CD8-positive, alpha-beta memory T cell (primary cell): Measurements from ENCODE around the gene KLC1. TPM values are rescaled to one million over a fixed set of nuclear protein-coding genes. Genes with fewer than 3 reads are reported as not detected.

Source experiments
- CTCF ChIA-PET: fragments of 350-600 bp; sonication (Branson Sonifier 250); formaldehyde crosslinking; loops from one replicate; lab custom pipeline; 2021; ENCODE audit warnings: antibody characterized with exemption; lab: Charles Lee
- POLR2A ChIA-PET: fragments of 350-600 bp; sonication (Branson Sonifier 250); formaldehyde crosslinking; loops from one replicate; lab custom pipeline; 2021; ENCODE audit warnings: antibody characterized with exemption; lab: Charles Lee
- DNase-seq, 5 donors: peaks; one replicate each; pipeline versions ENCODE4 v3.0.0 to v3.0.0-alpha.2; 2020 to 2022; ENCODE audit warnings: mixed read lengths in 1 of 5
- H3K27ac ChIP-seq: one replicate; pipeline ENCODE4 v1.7.0; 2013; ENCODE audit warnings: low read depth, mild to moderate bottlenecking, low read length, moderate library complexity
- H3K27me3 ChIP-seq: 2 replicates; pipeline ENCODE4 v1.7.0; 2013; ENCODE audit warnings: low read length, mild to moderate bottlenecking; ENCODE audit not compliant: insufficient read depth, poor library complexity, severe bottlenecking
- H3K36me3 ChIP-seq: 2 replicates; pipeline ENCODE4 v1.7.0; 2013; ENCODE audit warnings: mild to moderate bottlenecking, low read length, moderate library complexity; ENCODE audit not compliant: insufficient read depth
- H3K4me1 ChIP-seq: 2 replicates; pipeline ENCODE4 v1.7.0; 2013; ENCODE audit warnings: mild to moderate bottlenecking, low read length, moderate library complexity; ENCODE audit not compliant: insufficient read depth
- H3K4me3 ChIP-seq: 2 replicates; pipeline ENCODE4 v1.7.0; 2013; ENCODE audit warnings: mild to moderate bottlenecking, low read length
- H3K9me3 ChIP-seq: 2 replicates; pipeline ENCODE4 v1.7.0; 2013; ENCODE audit warnings: mild to moderate bottlenecking, low read length
- H3K27ac Mint-ChIP-seq, 8 donors: one replicate each; pipeline ENCODE4 v1.8.0; 2020 to 2021; ENCODE audit warnings: mixed read lengths in 8 of 8, mild to moderate bottlenecking in 6 of 8, inconsistent platforms in 3 of 8, moderate library complexity in 3 of 8
- H3K27me3 Mint-ChIP-seq, 2 donors: one replicate each; pipeline ENCODE4 v1.8.0; 2020 to 2021; ENCODE audit warnings: mixed read lengths in 2 of 2, mild to moderate bottlenecking in 1 of 2, moderate library complexity in 1 of 2
- H3K36me3 Mint-ChIP-seq, 3 donors: one replicate each; pipeline ENCODE4 v1.8.0; 2020 to 2021; ENCODE audit warnings: mixed read lengths in 3 of 3, inconsistent platforms in 1 of 3, mild to moderate bottlenecking in 1 of 3
- H3K4me1 Mint-ChIP-seq, 3 donors: one replicate each; pipeline ENCODE4 v1.8.0; 2020 to 2021; ENCODE audit warnings: mixed read lengths in 3 of 3, inconsistent platforms in 1 of 3, mild to moderate bottlenecking in 1 of 3
- H3K4me3 Mint-ChIP-seq, 7 donors: one replicate each; pipeline ENCODE4 v1.8.0; 2020 to 2021; ENCODE audit warnings: mixed read lengths in 7 of 7, mild to moderate bottlenecking in 6 of 7, moderate library complexity in 4 of 7, inconsistent platforms in 2 of 7
- H3K9me3 Mint-ChIP-seq, 5 donors: one replicate each; pipeline ENCODE4 v1.8.0; 2020 to 2022; ENCODE audit warnings: mixed read lengths in 5 of 5, mild to moderate bottlenecking in 3 of 5, moderate library complexity in 2 of 5, inconsistent platforms in 1 of 5
- polyA plus RNA-seq: library from polyadenylated mRNA; unstranded; fragments of 300-500 nt; fragmentation: Illumina TruSeq; gene quantifications from one replicate; pipeline ENCODE4 v1.2.3, GENCODE V29; 2021
- total RNA-seq, 2 experiments: library from RNA; stranded (reverse); gene quantifications; one replicate each; pipeline ENCODE4 v1.2.3, GENCODE V29; 2021

KLC1 gene
- total and polyA plus RNA-seq, 3 experiments from 2014 or later = 92.0 to 143 (median 141) TPM

DNA sequence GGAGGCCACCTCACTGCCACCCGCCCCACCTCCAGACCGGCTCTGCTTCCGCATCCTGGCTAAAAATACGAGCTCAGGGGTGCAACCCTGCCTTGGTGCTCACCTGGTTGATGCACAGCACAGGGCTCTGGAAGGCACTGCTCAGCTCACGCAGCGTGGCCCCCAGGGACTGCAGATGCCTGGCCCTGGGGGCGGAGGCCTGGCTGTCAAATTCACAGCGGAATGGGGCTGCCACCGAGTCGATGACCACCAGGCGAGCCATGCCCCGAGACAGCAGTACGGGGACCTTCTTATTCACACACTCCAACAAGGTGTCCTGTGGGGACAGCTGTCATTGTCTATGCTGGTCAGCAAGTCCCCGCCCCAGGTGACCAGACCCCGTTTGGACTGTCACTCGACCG is 70.2 kb downstream of the KLC1 start:
- ChIA-PET POLR2A (no interaction called here), CTCF (no interaction called here)
- peaks cover 3 to 9% (median 5%) of the 10 kb centered on the region in 3 donors for H3K4me1 Mint-ChIP-seq

DNA sequence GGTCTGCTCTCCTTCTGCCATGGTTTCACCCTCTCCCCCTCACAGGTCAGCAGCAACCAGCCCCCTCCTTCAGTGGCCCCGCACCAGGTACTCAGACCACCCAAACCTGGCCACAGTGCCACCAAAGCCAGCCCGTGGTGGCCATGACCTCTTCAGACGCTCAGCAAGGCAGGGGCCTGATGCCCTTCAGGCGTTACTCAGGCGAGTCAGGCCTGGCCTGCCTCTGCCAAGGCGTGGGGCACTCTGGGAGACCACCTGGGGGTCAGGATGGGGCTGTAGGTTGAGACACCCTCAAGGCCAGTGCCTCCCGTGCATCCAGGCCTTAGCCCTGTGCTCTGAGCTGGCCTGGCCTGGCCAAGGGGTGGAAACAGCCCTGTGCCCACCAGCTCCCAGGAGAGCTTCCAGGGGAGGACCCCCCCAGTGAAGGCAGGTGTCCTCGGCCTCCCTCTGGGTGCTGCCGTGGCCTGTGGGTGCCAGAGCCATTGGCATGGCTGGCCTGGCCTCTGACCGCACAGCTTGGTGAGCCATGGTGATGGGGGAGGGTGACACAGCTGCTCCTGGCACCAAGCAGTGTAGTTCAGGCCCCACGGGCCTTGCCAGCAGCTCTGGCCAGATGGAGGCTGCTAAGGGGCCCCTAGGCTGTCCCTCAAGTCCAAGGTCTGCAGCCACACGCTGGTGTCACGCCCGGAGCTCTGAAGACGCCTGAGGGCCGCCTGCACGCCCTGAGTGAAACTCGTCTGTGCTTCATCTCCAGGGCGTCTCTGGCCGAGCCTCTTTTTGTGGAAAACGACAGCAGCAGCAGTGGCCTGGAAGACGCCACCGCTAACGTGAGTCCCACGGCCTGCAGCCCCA is 71.1 kb downstream of the KLC1 start:
- H3K27me3 ChIP-seq = no peaks in the 10 kb centered on the region
- Mint-ChIP-seq H3K9me3 (no peaks in the 10 kb centered on the region), H3K4me3 (no peak overlapping the region), H3K27me3 (no peaks in the 10 kb centered on the region), H3K27ac (peak overlapping the region in 4 of 8 donors; percentile 17 to 76 (median 45)), H3K4me1 (peaks cover 3 to 9% (median 5%) of the 10 kb centered on the region in 3 donors), H3K36me3 (peaks cover 0 to 63% (median 0%) of the 10 kb centered on the region in 3 donors)
- peaks cover 4% of the 10 kb centered on the region for H3K36me3 ChIP-seq
- H3K4me3 ChIP-seq = no peak overlapping the region
- POLR2A ChIA-PET = no interaction called here
- no peak for DNase-seq
- CTCF ChIA-PET = no interaction called here
- H3K9me3 ChIP-seq = no peaks in the 10 kb centered on the region
- H3K27ac ChIP-seq = no peak overlapping the region
- no peaks in the 10 kb centered on the region for H3K4me1 ChIP-seq

More for the DNA sequence above, 70.2 kb downstream of the KLC1 start:
- peak overlapping the region in 2 of 8 donors; percentile 61 to 76 for H3K27ac Mint-ChIP-seq
- peaks cover 10% of the 10 kb centered on the region for H3K36me3 ChIP-seq
- no peak overlapping the region for H3K4me3 ChIP-seq
- H3K27ac ChIP-seq = no peak overlapping the region
- H3K4me3 Mint-ChIP-seq = no peak overlapping the region
- peaks cover 0 to 68% (median 0%) of the 10 kb centered on the region in 3 donors for H3K36me3 Mint-ChIP-seq
- no peak for DNase-seq
- no peaks in the 10 kb centered on the region for H3K4me1 ChIP-seq
- no peaks in the 10 kb centered on the region for H3K9me3 ChIP-seq
- H3K27me3 ChIP-seq = no peaks in the 10 kb centered on the region
- H3K9me3 Mint-ChIP-seq = no peaks in the 10 kb centered on the region
- no peaks in the 10 kb centered on the region for H3K27me3 Mint-ChIP-seq

DNA sequence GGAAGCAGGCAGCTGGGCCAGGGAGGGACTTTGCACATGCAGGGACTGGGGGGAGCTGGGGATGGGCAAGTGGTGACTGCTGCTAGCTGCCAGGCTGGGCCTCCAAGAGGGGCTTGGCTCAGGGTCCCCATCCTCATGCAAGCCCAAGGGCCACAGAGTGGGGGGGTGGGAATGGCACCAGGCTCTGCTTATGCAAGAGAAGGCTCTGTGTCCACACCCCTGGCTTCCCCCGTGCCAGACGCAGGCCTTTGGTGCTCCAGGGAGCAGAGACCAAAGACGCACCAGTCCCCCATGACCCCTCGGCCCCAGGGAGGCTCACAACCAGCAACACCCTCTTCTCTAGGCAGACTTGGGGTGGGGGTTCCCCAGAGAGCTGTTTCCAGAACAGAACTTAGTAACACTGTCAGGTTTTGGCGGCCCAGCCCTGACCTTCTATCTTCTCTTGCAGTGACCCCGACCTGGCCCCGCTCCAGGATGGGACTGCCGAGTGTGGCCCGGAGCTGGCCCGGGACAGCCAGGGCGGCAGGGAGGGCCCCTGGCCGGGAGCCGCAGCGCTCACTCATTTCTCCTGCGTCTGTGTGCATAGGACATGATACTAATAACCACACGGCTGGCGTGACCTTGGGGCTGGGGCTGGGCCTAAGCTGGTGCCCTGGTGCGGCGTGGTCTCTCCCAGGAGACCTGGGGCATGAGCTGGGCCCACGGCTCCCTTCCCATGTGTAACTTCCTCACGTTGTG is 71.9 kb downstream of the KLC1 start:
- Mint-ChIP-seq H3K4me1 (peaks cover 3 to 9% (median 3%) of the 10 kb centered on the region in 3 donors), H3K27ac (peak overlapping the region in 1 of 8 donors; percentile 70), H3K4me3 (no peak overlapping the region), H3K27me3 (peaks cover 0 to 2% of the 10 kb centered on the region in 2 donors), H3K36me3 (peaks cover 0 to 62% (median 0%) of the 10 kb centered on the region in 3 donors), H3K9me3 (no peaks in the 10 kb centered on the region)
- ChIA-PET POLR2A (no interaction called here), CTCF (no interaction called here)
- Histone ChIP-seq H3K4me1 (no peaks in the 10 kb centered on the region), H3K36me3 (peaks cover 4% of the 10 kb centered on the region), H3K27me3 (no peaks in the 10 kb centered on the region), H3K4me3 (no peak overlapping the region), H3K9me3 (no peaks in the 10 kb centered on the region), H3K27ac (no peak overlapping the region)
- DNase-seq = peak in 1 of 5 donors; percentile 26

DNA sequence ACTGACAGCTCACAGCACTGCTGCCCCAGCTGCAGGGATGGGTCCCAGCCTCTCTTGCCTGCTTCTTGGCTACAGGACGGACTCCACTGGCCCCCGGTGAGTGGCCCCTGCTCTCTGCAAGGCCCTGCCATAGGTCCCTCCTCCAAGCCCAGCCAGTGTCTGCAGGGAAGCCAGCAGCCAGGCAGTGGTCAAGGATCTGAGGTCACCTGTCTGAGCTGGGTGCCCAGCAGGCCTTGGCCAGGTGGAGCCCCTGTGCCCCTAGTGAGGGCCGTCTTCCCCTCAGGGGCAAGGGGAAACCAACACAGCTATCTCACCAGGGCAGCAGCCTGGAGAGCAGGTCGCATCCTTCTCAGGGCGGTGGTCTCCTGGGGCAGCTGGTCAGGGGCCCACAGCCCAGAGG is 73.1 kb downstream of the KLC1 start:
- Histone ChIP-seq H3K27ac (no peak overlapping the region), H3K27me3 (no peaks in the 10 kb centered on the region), H3K4me3 (no peak overlapping the region), H3K9me3 (no peaks in the 10 kb centered on the region), H3K36me3 (peaks cover 4% of the 10 kb centered on the region), H3K4me1 (no peaks in the 10 kb centered on the region)
- Mint-ChIP-seq H3K36me3 (peaks cover 0 to 55% (median 0%) of the 10 kb centered on the region in 3 donors), H3K27ac (no peak overlapping the region), H3K9me3 (no peaks in the 10 kb centered on the region), H3K4me1 (peaks cover 2 to 4% (median 3%) of the 10 kb centered on the region in 3 donors), H3K27me3 (peaks cover 0 to 2% of the 10 kb centered on the region in 2 donors), H3K4me3 (no peak overlapping the region)
- ChIA-PET CTCF (interaction anchor here (1.2 kb wide), 1 partner anchor 26 kb away, joined by 4 read pairs; no protein-coding TSS in a partner anchor), POLR2A (no interaction called here)
- DNase-seq = peak in 1 of 5 donors; percentile 33

DNA sequence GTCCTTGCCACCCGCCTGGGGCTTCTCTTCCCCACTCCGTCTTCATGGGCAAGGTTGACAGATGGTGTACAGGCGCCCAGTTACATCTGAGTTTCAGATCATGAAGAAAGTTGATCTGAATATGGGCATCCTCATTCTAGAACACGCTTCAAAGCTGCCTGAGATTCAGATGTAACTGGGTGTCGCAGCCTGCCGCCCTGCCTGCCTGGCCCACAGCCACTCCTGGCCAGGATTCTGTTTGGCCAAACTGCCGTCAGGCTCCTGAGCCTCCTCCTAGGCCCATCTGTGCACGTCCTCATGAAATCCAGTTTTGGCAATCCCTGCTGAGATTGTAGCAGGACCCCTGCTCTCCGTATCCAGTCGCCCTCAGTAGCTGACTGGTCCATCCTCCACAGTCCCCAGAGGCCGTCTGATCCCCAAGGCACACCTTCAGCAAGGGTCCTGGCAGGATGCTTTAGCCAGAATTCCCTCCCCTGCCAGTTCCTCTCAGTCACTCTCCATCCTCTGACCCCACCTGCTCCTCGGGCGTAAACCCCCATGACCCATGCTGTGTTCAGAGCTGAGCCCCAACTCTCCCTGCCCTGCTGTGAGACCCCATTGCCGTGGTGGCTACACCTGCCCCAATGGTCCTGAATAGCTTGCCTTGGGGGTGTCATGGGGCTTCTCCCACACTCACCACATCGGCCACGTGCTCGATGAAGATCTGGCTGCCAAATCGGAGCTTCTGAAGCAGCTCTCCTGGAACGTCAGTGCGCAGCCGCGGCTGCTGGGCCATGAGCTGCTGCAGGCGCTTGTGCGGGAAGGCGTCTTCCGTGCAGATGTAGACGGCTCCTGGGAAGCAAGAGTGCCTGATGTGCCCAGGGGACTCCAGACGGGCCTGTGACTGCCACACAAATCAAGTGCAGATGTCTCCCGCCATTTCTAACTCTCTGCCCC is 73.8 kb downstream of the KLC1 start:
- Mint-ChIP-seq H3K27ac (peak overlapping the region in 3 of 8 donors; percentile 75 to 82 (median 81)), H3K4me1 (peaks cover 0 to 2% (median 0%) of the 10 kb centered on the region in 3 donors), H3K4me3 (no peak overlapping the region), H3K27me3 (peaks cover 0 to 2% of the 10 kb centered on the region in 2 donors), H3K36me3 (peaks cover 0 to 48% (median 0%) of the 10 kb centered on the region in 3 donors), H3K9me3 (no peaks in the 10 kb centered on the region)
- DNase-seq = no peak
- POLR2A ChIA-PET = no interaction called here
- Histone ChIP-seq H3K27me3 (no peaks in the 10 kb centered on the region), H3K27ac (no peak overlapping the region), H3K4me1 (no peaks in the 10 kb centered on the region), H3K9me3 (no peaks in the 10 kb centered on the region), H3K36me3 (peaks cover 4% of the 10 kb centered on the region), H3K4me3 (no peak overlapping the region)
- CTCF ChIA-PET = interaction anchor here (1.2 to 1.3 kb wide), 2 partner anchors 8 to 26 kb away, joined by 4 read pairs; no protein-coding TSS in a partner anchor

DNA sequence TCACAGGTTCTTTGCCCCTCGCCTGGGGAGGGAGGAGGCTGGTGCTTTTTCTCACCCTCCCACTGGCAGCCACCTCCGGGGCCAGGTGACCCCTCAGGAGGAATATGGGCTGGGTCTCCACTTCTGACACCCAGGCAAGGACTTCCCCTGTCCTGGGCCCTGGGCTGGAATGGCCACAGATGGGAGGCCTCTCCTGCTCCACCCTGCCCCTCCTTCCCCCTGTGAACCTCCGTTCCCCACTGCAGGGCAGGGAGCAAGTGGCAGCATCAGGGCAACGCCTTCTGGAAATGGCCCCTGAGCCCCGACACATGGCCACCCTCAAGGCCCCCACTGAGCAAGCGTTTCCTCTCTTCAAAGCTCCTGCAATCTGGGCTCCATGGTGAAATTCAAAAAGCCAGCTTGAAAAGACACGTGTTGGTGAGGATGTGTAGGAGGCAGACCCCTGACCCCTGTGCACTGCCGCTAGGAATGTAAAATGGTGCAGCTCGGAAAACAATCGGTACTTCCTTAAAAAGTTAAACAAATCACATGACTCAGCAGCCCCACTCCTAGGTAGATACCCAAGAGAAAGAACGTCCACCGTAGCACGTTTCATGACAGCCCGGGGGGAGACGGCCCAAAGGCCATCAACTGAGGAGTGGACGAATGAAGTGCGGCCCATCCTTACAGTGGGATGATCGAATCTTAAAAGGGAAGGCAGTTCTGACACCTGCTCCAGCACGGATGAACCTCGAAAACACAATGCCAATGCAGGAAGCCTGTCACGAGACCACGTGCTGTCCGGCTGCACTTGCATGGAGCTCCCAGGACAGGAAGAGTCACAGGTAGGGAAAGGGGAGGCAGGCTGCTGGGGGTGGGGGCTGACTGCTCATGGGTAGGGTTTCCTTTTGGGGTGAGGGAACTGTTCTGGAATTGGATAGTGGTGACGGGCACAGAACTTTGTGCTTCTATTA is 74.7 kb downstream of the KLC1 start:
- H3K9me3 Mint-ChIP-seq = no peaks in the 10 kb centered on the region
- H3K36me3 ChIP-seq = peaks cover 4% of the 10 kb centered on the region
- peaks cover 0 to 2% of the 10 kb centered on the region in 2 donors for H3K27me3 Mint-ChIP-seq
- H3K27me3 ChIP-seq = no peaks in the 10 kb centered on the region
- ChIA-PET POLR2A (no interaction called here), CTCF (interaction anchor here (1.3 kb wide), 1 partner anchor 9 kb away, joined by 4 read pairs; no protein-coding TSS in a partner anchor)
- no peaks in the 10 kb centered on the region for H3K4me1 ChIP-seq
- peak overlapping the region in 5 of 8 donors; percentile 23 to 96 (median 34) for H3K27ac Mint-ChIP-seq
- H3K4me3 ChIP-seq = no peak overlapping the region
- H3K4me1 Mint-ChIP-seq = peaks cover 0 to 2% (median 0%) of the 10 kb centered on the region in 3 donors
- H3K36me3 Mint-ChIP-seq = peaks cover 0 to 52% (median 0%) of the 10 kb centered on the region in 3 donors
- no peaks in the 10 kb centered on the region for H3K9me3 ChIP-seq
- H3K27ac ChIP-seq = no peak overlapping the region
- H3K4me3 Mint-ChIP-seq = no peak overlapping the region
- no peak for DNase-seq
